ENCODE data around the gene NHEJ1.

The NHEJ1 gene

DNA sequence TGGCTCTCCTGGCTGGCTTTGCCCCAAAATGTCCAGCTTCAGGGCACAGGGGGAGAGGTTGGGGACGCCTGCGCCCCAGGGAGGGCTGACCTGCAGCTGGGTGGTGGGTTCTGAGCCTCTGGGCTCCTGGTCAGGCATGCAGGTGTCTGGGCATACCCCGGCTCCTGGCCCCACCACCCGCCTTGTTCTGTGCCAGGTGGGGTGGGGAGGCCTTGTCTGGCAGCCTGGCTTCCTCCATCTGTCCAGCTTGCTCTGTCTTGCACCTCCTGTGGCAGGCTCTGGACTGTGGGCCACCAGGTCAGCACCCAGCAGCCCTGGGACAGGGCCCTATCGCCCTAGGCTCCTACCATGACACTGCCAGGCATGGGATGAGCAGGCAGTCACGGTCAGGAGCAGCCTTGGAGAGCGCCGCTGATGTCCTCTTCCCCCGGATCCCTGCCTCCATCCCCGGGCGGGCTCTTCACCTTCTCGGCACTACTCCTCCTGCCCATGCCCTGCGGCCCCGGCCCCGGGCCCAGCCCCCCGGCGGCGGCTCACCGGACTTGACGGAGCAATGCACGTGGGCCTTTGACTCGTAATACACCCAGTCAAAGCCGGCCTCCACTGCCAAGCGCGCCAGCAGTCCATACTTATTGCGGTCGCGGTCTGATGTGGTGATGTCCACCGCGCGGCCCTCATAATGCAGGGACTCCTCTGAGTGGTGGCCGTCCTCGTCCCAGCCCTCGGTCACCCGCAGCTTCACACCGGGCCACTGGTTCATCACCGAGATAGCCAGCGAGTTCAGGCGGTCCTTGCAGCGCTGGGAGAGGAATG lies 103.5 kb downstream of the NHEJ1 start:
- TF ChIP-seq, protein P1, sequence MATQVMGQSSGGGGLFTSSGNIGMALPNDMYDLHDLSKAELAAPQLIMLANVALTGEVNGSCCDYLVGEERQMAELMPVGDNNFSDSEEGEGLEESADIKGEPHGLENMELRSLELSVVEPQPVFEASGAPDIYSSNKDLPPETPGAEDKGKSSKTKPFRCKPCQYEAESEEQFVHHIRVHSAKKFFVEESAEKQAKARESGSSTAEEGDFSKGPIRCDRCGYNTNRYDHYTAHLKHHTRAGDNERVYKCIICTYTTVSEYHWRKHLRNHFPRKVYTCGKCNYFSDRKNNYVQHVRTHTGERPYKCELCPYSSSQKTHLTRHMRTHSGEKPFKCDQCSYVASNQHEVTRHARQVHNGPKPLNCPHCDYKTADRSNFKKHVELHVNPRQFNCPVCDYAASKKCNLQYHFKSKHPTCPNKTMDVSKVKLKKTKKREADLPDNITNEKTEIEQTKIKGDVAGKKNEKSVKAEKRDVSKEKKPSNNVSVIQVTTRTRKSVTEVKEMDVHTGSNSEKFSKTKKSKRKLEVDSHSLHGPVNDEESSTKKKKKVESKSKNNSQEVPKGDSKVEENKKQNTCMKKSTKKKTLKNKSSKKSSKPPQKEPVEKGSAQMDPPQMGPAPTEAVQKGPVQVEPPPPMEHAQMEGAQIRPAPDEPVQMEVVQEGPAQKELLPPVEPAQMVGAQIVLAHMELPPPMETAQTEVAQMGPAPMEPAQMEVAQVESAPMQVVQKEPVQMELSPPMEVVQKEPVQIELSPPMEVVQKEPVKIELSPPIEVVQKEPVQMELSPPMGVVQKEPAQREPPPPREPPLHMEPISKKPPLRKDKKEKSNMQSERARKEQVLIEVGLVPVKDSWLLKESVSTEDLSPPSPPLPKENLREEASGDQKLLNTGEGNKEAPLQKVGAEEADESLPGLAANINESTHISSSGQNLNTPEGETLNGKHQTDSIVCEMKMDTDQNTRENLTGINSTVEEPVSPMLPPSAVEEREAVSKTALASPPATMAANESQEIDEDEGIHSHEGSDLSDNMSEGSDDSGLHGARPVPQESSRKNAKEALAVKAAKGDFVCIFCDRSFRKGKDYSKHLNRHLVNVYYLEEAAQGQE (IDR thresholded peaks at IDR 0.05; ENCODE audit: insufficient read depth in 1 of 2, low read depth in 2 of 2, low read length in 2 of 2): no peak
- TF ChIP-seq TAF1 (IDR thresholded peaks at IDR 0.05; ENCODE audit: borderline replicate concordance, insufficient read depth, low read length) (no peak), FOXP2 (optimal IDR thresholded peaks at IDR 0.05; ENCODE audit: borderline replicate concordance, extremely low read depth, extremely low read length, insufficient read depth) (no peak), SIN3A (IDR thresholded peaks at IDR 0.05; ENCODE audit: borderline replicate concordance, insufficient read depth, low read length) (no peak), POLR2AphosphoS5 (IDR thresholded peaks at IDR 0.05; ENCODE audit: low read depth, low read length) (no peak)

- TF ChIP-seq SIN3A (IDR thresholded peaks at IDR 0.05; ENCODE audit: borderline replicate concordance, insufficient read depth, low read length): no peak
- no peak for TF ChIP-seq TAF1 (IDR thresholded peaks at IDR 0.05; ENCODE audit: borderline replicate concordance, insufficient read depth, low read length)
- TF ChIP-seq, protein P1 (IDR thresholded peaks at IDR 0.05; ENCODE audit: insufficient read depth in 1 of 2, low read depth in 2 of 2, low read length in 2 of 2): no peak
- TF ChIP-seq FOXP2 (optimal IDR thresholded peaks at IDR 0.05; ENCODE audit: borderline replicate concordance, extremely low read depth, extremely low read length, insufficient read depth): no peak
- no peak for TF ChIP-seq POLR2AphosphoS5 (IDR thresholded peaks at IDR 0.05; ENCODE audit: low read depth, low read length)
These were observed 104.3 kb downstream of the NHEJ1 start for GRCh38 chr2:219056176-219056895.

GRCh38 chr2:219054956-219055903 lies 105.4 kb downstream of the NHEJ1 start:
- TF ChIP-seq, protein P1 (IDR thresholded peaks at IDR 0.05; ENCODE audit: insufficient read depth in 1 of 2, low read depth in 2 of 2, low read length in 2 of 2): no peak
- no peak for TF ChIP-seq TAF1 (IDR thresholded peaks at IDR 0.05; ENCODE audit: borderline replicate concordance, insufficient read depth, low read length)
- no peak for TF ChIP-seq POLR2AphosphoS5 (IDR thresholded peaks at IDR 0.05; ENCODE audit: low read depth, low read length)
- no peak for TF ChIP-seq FOXP2 (optimal IDR thresholded peaks at IDR 0.05; ENCODE audit: borderline replicate concordance, extremely low read depth, extremely low read length, insufficient read depth)

GRCh38 chr2:219049282-219049681 lies 111.3 kb downstream of the NHEJ1 start:
- TF ChIP-seq FOXP2 (optimal IDR thresholded peaks at IDR 0.05; ENCODE audit: borderline replicate concordance, extremely low read depth, extremely low read length, insufficient read depth): no peak
- TF ChIP-seq, protein P1 (IDR thresholded peaks at IDR 0.05; ENCODE audit: insufficient read depth in 1 of 2, low read depth in 2 of 2, low read length in 2 of 2): no peak
- no peak for TF ChIP-seq POLR2AphosphoS5 (IDR thresholded peaks at IDR 0.05; ENCODE audit: low read depth, low read length)
- no peak for TF ChIP-seq TAF1 (IDR thresholded peaks at IDR 0.05; ENCODE audit: borderline replicate concordance, insufficient read depth, low read length)
- TF ChIP-seq SIN3A (IDR thresholded peaks at IDR 0.05; ENCODE audit: borderline replicate concordance, insufficient read depth, low read length): no peak
